ENCODE data around the gene MEGF6. TPM values are rescaled to one million over a fixed set of nuclear protein-coding genes. Genes with fewer than 3 reads are reported as not detected.

The MEGF6 gene
- total and polyA plus RNA-seq, 2 donors (not counting 1 experiment from before 2014, with no cell fraction given), result 43.2 to 77.3 TPM

DNA sequence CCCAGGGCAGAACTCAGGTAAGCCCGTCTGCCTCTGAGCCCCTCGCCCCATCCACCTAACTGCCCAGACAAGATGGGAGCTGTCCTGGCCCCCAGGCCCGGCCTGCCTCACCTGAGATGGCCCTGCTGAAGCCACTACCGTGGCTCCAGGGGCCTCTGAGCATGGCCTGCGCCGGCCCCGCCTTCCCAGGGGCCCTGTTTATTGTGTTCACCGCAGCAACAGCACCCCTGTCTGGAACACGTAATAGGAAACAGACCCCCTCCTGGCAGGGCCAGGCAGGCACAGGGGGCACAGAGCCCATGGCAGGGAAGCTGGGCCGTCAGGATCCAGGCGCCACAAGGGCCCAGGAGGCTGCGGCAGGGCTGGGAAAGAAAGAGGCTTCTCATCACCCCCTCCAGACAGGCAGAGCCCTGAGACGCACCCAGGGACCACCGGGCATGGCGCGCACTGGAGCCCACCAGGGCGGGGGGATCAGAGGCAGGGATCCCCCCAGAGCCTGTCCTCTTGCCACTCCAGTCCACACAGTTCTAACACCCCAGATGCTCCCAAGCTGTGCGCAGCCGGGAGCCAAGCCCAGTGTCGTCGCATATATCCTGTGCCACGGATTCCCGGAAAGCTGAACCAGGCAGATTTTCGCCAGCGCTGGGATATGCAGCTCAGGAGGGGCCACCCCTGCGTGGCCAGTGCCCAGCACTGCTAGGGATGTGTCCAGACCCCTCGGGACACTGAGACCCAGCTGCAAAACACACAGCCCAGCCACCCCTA lies 94.2 kb downstream of the MEGF6 start:
- POLR2A ChIA-PET, result interaction anchor here (0.7 kb wide), 1 partner anchor 13 kb away, joined by 3 read pairs; no protein-coding TSS in a partner anchor
- DNase-seq, result no peak

DNA sequence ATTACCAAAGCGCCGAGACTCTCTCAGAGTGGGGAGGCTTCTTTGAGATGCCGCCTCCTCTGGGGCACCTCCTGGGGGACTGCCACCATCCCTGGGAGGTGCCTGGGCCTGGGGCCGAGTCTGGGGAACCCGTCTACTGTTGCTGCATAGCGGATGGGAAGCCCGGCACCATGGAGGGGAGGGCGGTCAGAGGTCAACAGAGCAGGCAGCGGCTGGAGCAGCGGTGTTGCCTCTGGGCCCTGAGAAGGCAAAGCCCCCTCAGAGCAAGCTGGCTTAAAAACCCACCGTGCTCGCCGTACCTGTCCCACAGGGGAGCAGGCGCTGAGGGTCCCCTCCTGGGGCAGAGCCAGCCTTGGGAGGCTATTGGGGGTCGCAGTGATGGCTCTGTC lies 94.8 kb downstream of the MEGF6 start:
- Histone ChIP-seq H3K27ac (ENCODE audit: low read length in 2 of 2) (no peak overlapping the region), H3K79me2 (ENCODE audit: control insufficient read depth, insufficient read depth, low read length) (peaks cover 11% of the 10 kb centered on the region), H2AFZ (ENCODE audit: insufficient read depth, low read depth, low read length, poor library complexity, severe bottlenecking) (no peak overlapping the region), H3K4me2 (replicated peaks; ENCODE audit: low read depth, low read length, poor library complexity, severe bottlenecking) (no peak overlapping the region), H4K20me1 (ENCODE audit: control insufficient read depth, insufficient read depth, low read length, poor library complexity, severe bottlenecking) (peaks cover 69% of the 10 kb centered on the region), H3K9me3 (ENCODE audit: control extremely low read depth in 1 of 3, control insufficient read depth in 2 of 3, insufficient read depth in 1 of 3, low read length in 2 of 3) (peaks cover 0 to 18% (median 0%) of the 10 kb centered on the region in 3 donors), H3K4me3 (ENCODE audit: control extremely low read depth in 1 of 5, extremely low read depth in 1 of 5, insufficient read depth in 1 of 5, low read depth in 2 of 5, low read length in 4 of 5) (no peak overlapping the region), H3K27me3 (replicated peaks in 1 of 4; ENCODE audit: control extremely low read depth in 1 of 4, control insufficient read depth in 3 of 4, insufficient read depth in 4 of 4, low read length in 3 of 4) (no peaks in the 10 kb centered on the region), H3K36me3 (replicated peaks in 1 of 2; ENCODE audit: control extremely low read depth in 1 of 2, control insufficient read depth in 1 of 2, extremely low read depth in 1 of 2, insufficient read depth in 2 of 2, low read length in 1 of 2) (no peaks in the 10 kb centered on the region), H3K9ac (ENCODE audit: low read length) (no peak overlapping the region), H3K4me1 (ENCODE audit: control insufficient read depth in 2 of 2, insufficient read depth in 2 of 2, low read length in 2 of 2) (no peaks in the 10 kb centered on the region)
- ChIA-PET CTCF (no interaction called here), POLR2A (no interaction called here)
- H3K27ac Mint-ChIP-seq, result no peak overlapping the region
- intact Hi-C loops (cut with micrococcal nuclease), result no loop called here
- DNase-seq, result no peak
- WGBS (ENCODE audit: insufficient coverage), result 67% methylated on average over 15 of the region's 15 CpGs
- ATAC-seq (ENCODE audit: low read depth), result no peak
- no peak for TF ChIP-seq EZH2 (IDR thresholded peaks at IDR 0.05; ENCODE audit: borderline replicate concordance, insufficient read depth, low read depth, low read length, poor library complexity, severe bottlenecking)
- TF ChIP-seq, protein P1, sequence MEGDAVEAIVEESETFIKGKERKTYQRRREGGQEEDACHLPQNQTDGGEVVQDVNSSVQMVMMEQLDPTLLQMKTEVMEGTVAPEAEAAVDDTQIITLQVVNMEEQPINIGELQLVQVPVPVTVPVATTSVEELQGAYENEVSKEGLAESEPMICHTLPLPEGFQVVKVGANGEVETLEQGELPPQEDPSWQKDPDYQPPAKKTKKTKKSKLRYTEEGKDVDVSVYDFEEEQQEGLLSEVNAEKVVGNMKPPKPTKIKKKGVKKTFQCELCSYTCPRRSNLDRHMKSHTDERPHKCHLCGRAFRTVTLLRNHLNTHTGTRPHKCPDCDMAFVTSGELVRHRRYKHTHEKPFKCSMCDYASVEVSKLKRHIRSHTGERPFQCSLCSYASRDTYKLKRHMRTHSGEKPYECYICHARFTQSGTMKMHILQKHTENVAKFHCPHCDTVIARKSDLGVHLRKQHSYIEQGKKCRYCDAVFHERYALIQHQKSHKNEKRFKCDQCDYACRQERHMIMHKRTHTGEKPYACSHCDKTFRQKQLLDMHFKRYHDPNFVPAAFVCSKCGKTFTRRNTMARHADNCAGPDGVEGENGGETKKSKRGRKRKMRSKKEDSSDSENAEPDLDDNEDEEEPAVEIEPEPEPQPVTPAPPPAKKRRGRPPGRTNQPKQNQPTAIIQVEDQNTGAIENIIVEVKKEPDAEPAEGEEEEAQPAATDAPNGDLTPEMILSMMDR (IDR thresholded peaks at IDR 0.05), result no peak
- H3K4me3 Mint-ChIP-seq, result no peak overlapping the region
- H3K27me3 Mint-ChIP-seq, result no peaks in the 10 kb centered on the region
- no peaks in the 10 kb centered on the region for H3K4me1 Mint-ChIP-seq
- no peaks in the 10 kb centered on the region for H3K9me3 Mint-ChIP-seq (ENCODE audit: insufficient read depth)

More for the DNA sequence above, 94.2 kb downstream of the MEGF6 start:
- Mint-ChIP-seq H3K27ac (no peak overlapping the region), H3K9me3 (ENCODE audit: insufficient read depth) (no peaks in the 10 kb centered on the region), H3K4me3 (no peak overlapping the region), H3K4me1 (no peaks in the 10 kb centered on the region), H3K27me3 (no peaks in the 10 kb centered on the region)
- H3K27me3 ChIP-seq (replicated peaks in 1 of 4; ENCODE audit: control extremely low read depth in 1 of 4, control insufficient read depth in 3 of 4, insufficient read depth in 4 of 4, low read length in 3 of 4), result no peaks in the 10 kb centered on the region
- H3K79me2 ChIP-seq (ENCODE audit: control insufficient read depth, insufficient read depth, low read length), result peaks cover 13% of the 10 kb centered on the region
- H4K20me1 ChIP-seq (ENCODE audit: control insufficient read depth, insufficient read depth, low read length, poor library complexity, severe bottlenecking), result peaks cover 71% of the 10 kb centered on the region
- H3K4me3 ChIP-seq (ENCODE audit: control extremely low read depth in 1 of 5, extremely low read depth in 1 of 5, insufficient read depth in 1 of 5, low read depth in 2 of 5, low read length in 4 of 5), result no peak overlapping the region
- H2AFZ ChIP-seq (ENCODE audit: insufficient read depth, low read depth, low read length, poor library complexity, severe bottlenecking), result no peak overlapping the region
- intact Hi-C loops (cut with micrococcal nuclease), result no loop called here
- TF ChIP-seq EZH2 (IDR thresholded peaks at IDR 0.05; ENCODE audit: borderline replicate concordance, insufficient read depth, low read depth, low read length, poor library complexity, severe bottlenecking), result no peak
- TF ChIP-seq, protein P1 (IDR thresholded peaks at IDR 0.05), result no peak
- no peaks in the 10 kb centered on the region for H3K4me1 ChIP-seq (ENCODE audit: control insufficient read depth in 2 of 2, insufficient read depth in 2 of 2, low read length in 2 of 2)
- WGBS (ENCODE audit: insufficient coverage), result 88% methylated on average over 25 of the region's 27 CpGs
- H3K27ac ChIP-seq (ENCODE audit: low read length in 2 of 2), result no peak overlapping the region
- H3K9me3 ChIP-seq (ENCODE audit: control extremely low read depth in 1 of 3, control insufficient read depth in 2 of 3, insufficient read depth in 1 of 3, low read length in 2 of 3), result peaks cover 0 to 17% (median 0%) of the 10 kb centered on the region in 3 donors
- no peak for ATAC-seq (ENCODE audit: low read depth)
- H3K9ac ChIP-seq (ENCODE audit: low read length), result no peak overlapping the region
- no peak overlapping the region for H3K4me2 ChIP-seq (replicated peaks; ENCODE audit: low read depth, low read length, poor library complexity, severe bottlenecking)
- H3K36me3 ChIP-seq (replicated peaks in 1 of 2; ENCODE audit: control extremely low read depth in 1 of 2, control insufficient read depth in 1 of 2, extremely low read depth in 1 of 2, insufficient read depth in 2 of 2, low read length in 1 of 2), result no peaks in the 10 kb centered on the region
- CTCF ChIA-PET, result interaction anchor here (3.2 kb wide), 1 partner anchor 103 kb away, joined by 18 read pairs; no protein-coding TSS in a partner anchor
